HG03439 (cell line): ENCODE data around the gene CDC42EP5.
A peak's percentile ranks its signal among the peaks of the same experiment; 100 is the strongest.
"Not testable (repeated sequence)": the region's sequence is repeated elsewhere in the genome, so short reads cannot be mapped to it uniquely, and the experiment has no call there.

Source experiments
- ATAC-seq: cut with Tn5 transposase; IDR thresholded peaks from one replicate; pipeline ENCODE4 v1.9.1; 2021; ENCODE audit warnings: mild to moderate bottlenecking, moderate library complexity; ENCODE audit not compliant: unreplicated experiment

The CDC42EP5 gene

GRCh38 chr19:54492568-54492967 lies 19.5 kb upstream of the CDC42EP5 start:
- ATAC-seq: no peak

GRCh38 chr19:54489766-54490165 lies 16.7 kb upstream of the CDC42EP5 start:
- no peak for ATAC-seq

- ATAC-seq: no peak
These were observed 16.2 kb upstream of the CDC42EP5 start for GRCh38 chr19:54489341-54489740.

- no peak for ATAC-seq
These were observed 12.8 kb upstream of the CDC42EP5 start for GRCh38 chr19:54485851-54486250.

GRCh38 chr19:54484451-54484850 lies 11.4 kb upstream of the CDC42EP5 start:
- ATAC-seq: no peak

- no peak for ATAC-seq
These were observed 9.8 kb upstream of the CDC42EP5 start for GRCh38 chr19:54482889-54483288.

GRCh38 chr19:54481326-54481930 lies 8.3 kb upstream of the CDC42EP5 start:
- no peak for ATAC-seq

- ATAC-seq: no peak
These were observed 7.0 kb upstream of the CDC42EP5 start for GRCh38 chr19:54480051-54480450.

GRCh38 chr19:54478677-54479266 lies 5.7 kb upstream of the CDC42EP5 start:
- ATAC-seq: no peak

- ATAC-seq: no peak
These were observed 4.6 kb upstream of the CDC42EP5 start for GRCh38 chr19:54477650-54478049.

GRCh38 chr19:54475706-54476105 lies 2.6 kb upstream of the CDC42EP5 start:
- no peak for ATAC-seq

GRCh38 chr19:54473892-54474372 lies 836 bp upstream of the CDC42EP5 start:
- ATAC-seq: no peak

GRCh38 chr19:54470991-54471782 lies 1.9 kb downstream of the CDC42EP5 start:
- no peak for ATAC-seq

GRCh38 chr19:54470276-54470887 lies 2.7 kb downstream of the CDC42EP5 start:
- no peak for ATAC-seq

GRCh38 chr19:54469496-54469934 lies 3.6 kb downstream of the CDC42EP5 start:
- no peak for ATAC-seq

- ATAC-seq: not testable (repeated sequence)
These were observed 7.0 kb downstream of the CDC42EP5 start for GRCh38 chr19:54466110-54466480.

- no peak for ATAC-seq
These were observed 7.5 kb downstream of the CDC42EP5 start for GRCh38 chr19:54465426-54466109.

GRCh38 chr19:54464630-54465425 lies 8.3 kb downstream of the CDC42EP5 start:
- peak; percentile 33 for ATAC-seq

GRCh38 chr19:54464044-54464629 lies 9.0 kb downstream of the CDC42EP5 start:
- peak; percentile 46 for ATAC-seq
